K562 (cell line): Measurements from ENCODE around the gene ABCC1. TPM values are rescaled to one million over a fixed set of nuclear protein-coding genes. Genes with fewer than 3 reads are reported as not detected.

Source experiments
- ATAC-seq: fragments of 200-7000 bp; cut with Tn5 transposase; 3 replicates; pipeline ENCODE4 v1.9.1; 2020; ENCODE audit warnings: moderate library complexity
- BruUV-seq: library from RNA; stranded (reverse); fragments of 400-500 nt; replicated peaks from 2 replicates; lab custom pipeline; 2021; lab: Mats Ljungman, UMichigan
- CTCF ChIA-PET: fragments of 300-600 bp; formaldehyde crosslinking; extraction: SDS; loops from one replicate; lab custom pipeline; 2021; ENCODE audit warnings: low intra/inter-chr PET ratio; lab: Yijun Ruan, JAX
- POLR2A ChIA-PET: fragments of 300-600, 350-650 bp; sonication (Branson Sonifier 250); formaldehyde crosslinking; extraction: SDS; loops from one replicate; lab custom pipeline; 2021; ENCODE audit warnings: antibody characterized with exemption, inconsistent platforms; lab: Yijun Ruan, JAX
- DNase-seq, 4 experiments: peaks; one replicate each; pipeline versions ENCODE4 v3.0.0 to v3.0.0-alpha.2; 2011 to 2018; ENCODE audit warnings: low spot score in 3 of 4, mixed read lengths in 3 of 4; ENCODE audit errors: extremely low read depth in 1 of 4
- FAIRE-seq: peaks from 2 replicates; lab custom pipeline; 2011; peaks lifted over from hg19 to GRCh38; lab: Jason Lieb, UNC
- H2AFZ ChIP-seq: 2 replicates; pipeline ENCODE4 v1.6.0; 2011; ENCODE audit warnings: low read depth, low read length, control low read depth, inconsistent platforms
- H3K27ac ChIP-seq: fragments of 200-600 bp; 3 replicates; pipeline ENCODE4 v1.8.0; 2011; ENCODE audit warnings: low read depth, mild to moderate bottlenecking, control low read depth, inconsistent platforms, low read length, moderate library complexity, mixed read lengths; ENCODE audit errors: extremely low read depth
- H3K27me3 ChIP-seq, 2 experiments: fragments of 300-600 bp in 1 of 2; 2 replicates in 1 of 2; 3 replicates in 1 of 2; pipeline versions ENCODE4 v1.6.0 to v1.8.0; 2011; ENCODE audit warnings: inconsistent platforms in 2 of 2, low read length in 2 of 2, mild to moderate bottlenecking in 1 of 2, mixed read lengths in 1 of 2, moderate library complexity in 1 of 2; ENCODE audit not compliant: control insufficient read depth in 2 of 2, insufficient read depth in 2 of 2
- H3K36me3 ChIP-seq: fragments of 300-600 bp; 3 replicates; pipeline ENCODE4 v1.8.0; 2011; ENCODE audit warnings: mild to moderate bottlenecking, low read length, inconsistent platforms; ENCODE audit not compliant: control insufficient read depth, insufficient read depth
- H3K4me1 ChIP-seq, 2 experiments: fragments of 200-600 bp in 1 of 2; replicated peaks in 1 of 2; 2 replicates in 1 of 2; 3 replicates in 1 of 2; pipeline versions ENCODE4 v1.5.1 to v1.8.0; 2011; ENCODE audit warnings: inconsistent platforms in 2 of 2, low read length in 2 of 2, mild to moderate bottlenecking in 1 of 2, mixed read lengths in 1 of 2, moderate library complexity in 1 of 2; ENCODE audit not compliant: control insufficient read depth in 2 of 2, insufficient read depth in 2 of 2
- H3K4me2 ChIP-seq: 2 replicates; pipeline ENCODE4 v1.6.1; 2011; ENCODE audit warnings: low read length, control low read depth, inconsistent platforms, mixed read lengths; ENCODE audit not compliant: insufficient read depth
- H3K4me3 ChIP-seq: fragments of 200-600 bp; sonication (generic), shearing (Covaris generic); 2 replicates; pipeline ENCODE4 v1.5.1; 2016; ENCODE audit warnings: control low read depth, inconsistent platforms
- H3K79me2 ChIP-seq: fragments of 200-600 bp; 3 replicates; pipeline ENCODE4 v1.8.0; 2011; ENCODE audit warnings: low read length, inconsistent platforms; ENCODE audit not compliant: control insufficient read depth, insufficient read depth
- H3K9ac ChIP-seq, 2 experiments: 2 replicates each; pipeline versions ENCODE4 v1.6.0 to v1.6.1; 2011; ENCODE audit warnings: low read depth in 2 of 2, low read length in 2 of 2, control low read depth in 1 of 2, inconsistent platforms in 1 of 2, mild to moderate bottlenecking in 1 of 2, mixed read lengths in 1 of 2; ENCODE audit not compliant: insufficient read depth in 1 of 2
- H3K9me1 ChIP-seq: one replicate; pipeline ENCODE4 v1.6.0; 2011; ENCODE audit warnings: inconsistent platforms, mild to moderate bottlenecking, low read length, moderate library complexity; ENCODE audit not compliant: control insufficient read depth, insufficient read depth
- H3K9me3 ChIP-seq: replicated peaks from 2 replicates; pipeline ENCODE4 v1.5.1; 2011; ENCODE audit warnings: low read depth, low read length, inconsistent platforms; ENCODE audit not compliant: control insufficient read depth, insufficient read depth
- H4K20me1 ChIP-seq: replicated peaks from 2 replicates; pipeline ENCODE4 v1.6.1; 2011; ENCODE audit warnings: low read length, inconsistent platforms, mixed read lengths; ENCODE audit not compliant: control insufficient read depth, insufficient read depth
- BCOR ChIP-seq: fragments of 450-650 bp; IDR thresholded peaks from 2 replicates; pipeline ENCODE4 v1.6.1; 2016
- CEBPG ChIP-seq, 3 experiments: fragments of 200-800 bp in 1 of 3; sonication (Bioruptor generic) in 1 of 3; sonication (generic) in 1 of 3; formaldehyde crosslinking in 1 of 3; IDR thresholded peaks in 2 of 3; conservative IDR thresholded peaks in 1 of 3; 2 replicates each; pipeline versions ENCODE4 v1.6.1 to v1.8.0; 2016 to 2022; ENCODE audit warnings: missing compliant biosample characterization in 2 of 3, missing genetic modification characterization in 2 of 3, mild to moderate bottlenecking in 1 of 3, missing genetic modification reagents in 1 of 3
- KDM1A ChIP-seq, 2 experiments: fragments of 450-650 bp; IDR thresholded peaks; 2 replicates each; pipeline ENCODE4 v1.6.1; 2016; ENCODE audit warnings: mild to moderate bottlenecking in 2 of 2
- MEIS2 ChIP-seq: fragments of 450-650 bp; IDR thresholded peaks from 2 replicates; pipeline ENCODE4 v1.6.1; 2014; ENCODE audit warnings: mild to moderate bottlenecking; ENCODE audit not compliant: partially characterized antibody
- NFIC ChIP-seq: fragments of 450-650 bp; IDR thresholded peaks from 2 replicates; pipeline ENCODE4 v1.6.1; 2017; ENCODE audit warnings: mild to moderate bottlenecking, inconsistent platforms
- RBM25 ChIP-seq: fragments of 200-400 bp; formaldehyde crosslinking; IDR thresholded peaks from 2 replicates; pipeline ENCODE4 v1.6.1; 2018; ENCODE audit warnings: low read length, low read depth, moderate library complexity; ENCODE audit not compliant: severe bottlenecking
- ZFP36 ChIP-seq: fragments of 150-350 bp; IDR thresholded peaks from 2 replicates; pipeline ENCODE4 v1.6.1; 2018; ENCODE audit warnings: low read length, low read depth; ENCODE audit not compliant: partially characterized antibody
- ZNF584 ChIP-seq: fragments of 200-800 bp; sonication (Bioruptor generic); IDR thresholded peaks from 2 replicates; pipeline ENCODE4 v1.6.1; 2016; ENCODE audit warnings: low read depth, mild to moderate bottlenecking, missing genetic modification characterization, missing compliant biosample characterization
- WGBS: fragments of 100-300 bp; shearing (Covaris generic); methylation state at CpG from one replicate; pipeline ENCODE4 v1.1.6; 2016; ENCODE audit warnings: low coverage, mixed read lengths; ENCODE audit not compliant: insufficient coverage; ENCODE audit errors: missing lambda C conversion rate; 5-methylcytosine and 5-hydroxymethylcytosine counted together
- in situ Hi-C: fragments of 300-500 bp; cut with MboI; formaldehyde crosslinking; loops from 4 replicates; pipeline ENCODE4 v1.15.0; 2018; ENCODE audit warnings: inconsistent platforms, mixed read lengths
- intact Hi-C: fragments of 100-400 bp; cut with micrococcal nuclease; formaldehyde crosslinking; loops from 2 replicates; pipeline ENCODE4 v1.14.2; 2022
- polyA plus RNA-seq, 8 experiments: library from polyadenylated mRNA; depleted of rRNA in 4 of 8; stranded (reverse) in 5 of 8; unstranded in 3 of 8; fragments of >200 nt; fragmentation: Nextera tagmentation in 2 of 8; fragmentation: Illumina TruSeq in 1 of 8; extraction: Ambion mirVana in 2 of 8; extraction: Trizol in 1 of 8; gene quantifications; 2 replicates each; pipeline versions ENCODE4 v1.2.1 to v1.2.3, GENCODE V29; 2011 to 2014; ENCODE audit warnings: inconsistent platforms in 1 of 8, missing spikeins in 1 of 8
- total RNA-seq, 7 experiments: library from RNA; depleted of rRNA in 6 of 7; stranded (reverse); fragments of >200 nt in 6 of 7; fragmentation: Illumina TruSeq in 2 of 7; extraction: Trizol in 2 of 7; gene quantifications; 2 replicates each; pipeline versions ENCODE4 v1.2.1 to v1.2.3, GENCODE V29; 2011 to 2021; ENCODE audit warnings: low replicate concordance in 1 of 7

The ABCC1 gene
- total and polyA plus RNA-seq, 9 of the 15 experiments (the other 6 are each of a cell fraction or from before 2014, with no cell fraction given): 3.9 to 41.6 (median 10.0) TPM

DNA sequence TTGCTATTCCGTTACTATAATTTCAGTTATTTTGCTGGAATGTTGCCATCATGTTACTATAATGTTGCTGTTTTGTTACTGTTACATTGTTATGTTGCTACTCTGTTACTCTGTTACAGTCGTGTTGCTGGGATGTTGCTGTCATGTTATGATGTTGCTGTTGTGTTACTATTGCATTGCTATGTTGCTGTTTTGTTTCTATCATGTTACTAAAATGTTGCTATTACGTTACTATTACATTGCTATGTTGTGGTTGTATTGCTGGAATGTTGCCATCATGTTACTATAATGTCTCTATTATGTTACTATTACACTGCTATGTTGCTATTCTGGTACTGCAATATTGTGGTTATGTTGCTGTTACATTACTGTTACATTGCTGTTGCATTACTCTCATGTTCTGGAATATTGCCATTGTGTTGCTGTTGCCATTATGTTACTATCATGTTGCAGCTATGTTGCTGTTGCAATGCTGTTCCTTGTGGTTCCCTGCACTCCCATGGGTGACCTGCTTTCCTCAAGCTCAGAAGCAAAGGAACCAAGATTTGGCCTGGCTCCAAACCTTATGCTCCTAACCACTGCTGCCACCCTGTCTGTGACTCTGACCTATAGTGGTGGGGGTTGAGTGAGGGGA lies 209.4 kb downstream of the ABCC1 start:
- no peak overlapping the region for H3K4me2 ChIP-seq
- TF ChIP-seq ZNF584 (CRISPR knock-in tag): no peak
- peak; percentile 66; the same call in 1 of the 2 replicates for TF ChIP-seq CEBPG (CRISPR knock-in tag; IDR thresholded peaks at IDR 0.05)
- TF ChIP-seq CEBPG (tag; conservative IDR thresholded peaks at IDR 0.05 in 1 of 2, IDR thresholded peaks at IDR 0.05 in 1 of 2): no peak
- peak; percentile 28; the same call in 1 of the 2 replicates for TF ChIP-seq NFIC
- 5% methylated on average over 3 of the region's 3 CpGs for WGBS
- no peak overlapping the region for H2AFZ ChIP-seq
- peaks cover 0 to 6% of the 10 kb centered on the region in 2 experiments; a peak in 2 of 5 replicates for H3K27me3 ChIP-seq
- CTCF ChIA-PET: no interaction called here
- intact Hi-C loops: no loop called here
- peaks cover 3 to 11% of the 10 kb centered on the region in 2 experiments; a peak in 3 of 5 replicates for H3K4me1 ChIP-seq
- FAIRE-seq: no peak
- H3K9me3 ChIP-seq: no peaks in the 10 kb centered on the region
- H3K4me3 ChIP-seq: no peak overlapping the region
- no peaks in the 10 kb centered on the region for H4K20me1 ChIP-seq
- H3K36me3 ChIP-seq: no peaks in the 10 kb centered on the region
- in situ Hi-C loops: no loop called here
- POLR2A ChIA-PET: no interaction called here
- DNase-seq: no peak
- H3K27ac ChIP-seq: no peak overlapping the region
- no TSS peak for BruUV-seq
- H3K9ac ChIP-seq: no peak overlapping the region
- no peaks in the 10 kb centered on the region for H3K79me2 ChIP-seq
- H3K9me1 ChIP-seq: no peaks in the 10 kb centered on the region
- no peak for ATAC-seq

DNA sequence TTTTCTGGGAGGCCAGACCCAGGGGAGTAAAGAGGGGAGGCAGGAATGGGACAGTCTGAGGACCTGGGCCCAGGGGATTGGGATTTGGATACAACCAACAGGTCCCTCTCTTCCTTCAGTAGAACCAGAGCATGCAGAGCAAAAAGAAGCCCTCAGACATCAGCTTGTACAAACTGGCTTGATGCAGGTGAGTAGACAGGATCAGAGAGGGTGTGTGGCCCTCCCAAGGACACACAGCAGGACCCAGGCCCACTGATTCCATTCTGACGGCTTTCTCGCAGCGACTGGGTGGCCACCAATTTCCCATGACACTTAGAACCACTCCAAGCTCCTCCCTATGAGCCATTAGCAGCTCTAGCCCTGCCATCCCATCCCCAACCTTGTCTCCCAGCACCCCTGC lies 210.2 kb downstream of the ABCC1 start:
- H3K4me2 ChIP-seq: no peak overlapping the region
- no peaks in the 10 kb centered on the region for H3K36me3 ChIP-seq
- FAIRE-seq (no peak), ATAC-seq (no peak), DNase-seq (no peak)
- H3K4me3 ChIP-seq: no peak overlapping the region
- H3K27ac ChIP-seq: no peak overlapping the region
- in situ Hi-C loops (no loop called here), intact Hi-C loops (no loop called here)
- H4K20me1 ChIP-seq: no peaks in the 10 kb centered on the region
- no TSS peak for BruUV-seq
- H2AFZ ChIP-seq: no peak overlapping the region
- H3K9me1 ChIP-seq: no peaks in the 10 kb centered on the region
- peaks cover 0 to 6% of the 10 kb centered on the region in 2 experiments; a peak in 2 of 5 replicates for H3K27me3 ChIP-seq
- TF ChIP-seq RBM25: peak; percentile 84
- no peak for TF ChIP-seq MEIS2
- TF ChIP-seq KDM1A (IDR thresholded peaks at IDR 0.05): peak in 1 of 2 experiments; percentile 10; a peak in 1 of 4 replicates
- peak; percentile 79 for TF ChIP-seq ZFP36
- TF ChIP-seq BCOR: peak; percentile 56; the same call in 1 of the 2 replicates
- no peak overlapping the region for H3K9ac ChIP-seq
- H3K9me3 ChIP-seq: no peaks in the 10 kb centered on the region
- ChIA-PET POLR2A (interaction anchor here (0.7 kb wide), 1 partner anchor 24 kb away, joined by 3 read pairs; no protein-coding TSS in a partner anchor), CTCF (no interaction called here)
- H3K4me1 ChIP-seq: peaks cover 0 to 3% of the 10 kb centered on the region in 2 experiments; a peak in 2 of 5 replicates
- H3K79me2 ChIP-seq: no peaks in the 10 kb centered on the region
- WGBS: 0% methylated on average over 3 of the region's 3 CpGs
